Gastroesophageal sphincter (tissue), 3 donors: ENCODE measurements around the gene TNS1.

ENCODE experiments used
- POLR2A ChIP-seq, 2 donors: fragments of 450-650 bp; IDR thresholded peaks; one replicate each; pipeline ENCODE4 v1.6.1; 2017; ENCODE audit warnings: antibody characterized with exemption in 2 of 2, mild to moderate bottlenecking in 2 of 2, moderate library complexity in 1 of 2
- POLR2AphosphoS5 ChIP-seq: sonication (generic); formaldehyde crosslinking; IDR thresholded peaks from one replicate; pipeline ENCODE4 v1.6.1; 2017; ENCODE audit warnings: antibody characterized with exemption
- TF ChIP-seq, protein P1 (sequence below), 4 experiments: fragments of 200-600 bp in 2 of 4; fragments of 450-650 bp in 2 of 4; sonication (generic) in 1 of 4; IDR thresholded peaks; one replicate each; pipeline ENCODE4 v1.5.1; 2017 to 2019; ENCODE audit warnings: antibody characterized with exemption in 4 of 4, mild to moderate bottlenecking in 2 of 4, moderate library complexity in 2 of 4

DNA sequence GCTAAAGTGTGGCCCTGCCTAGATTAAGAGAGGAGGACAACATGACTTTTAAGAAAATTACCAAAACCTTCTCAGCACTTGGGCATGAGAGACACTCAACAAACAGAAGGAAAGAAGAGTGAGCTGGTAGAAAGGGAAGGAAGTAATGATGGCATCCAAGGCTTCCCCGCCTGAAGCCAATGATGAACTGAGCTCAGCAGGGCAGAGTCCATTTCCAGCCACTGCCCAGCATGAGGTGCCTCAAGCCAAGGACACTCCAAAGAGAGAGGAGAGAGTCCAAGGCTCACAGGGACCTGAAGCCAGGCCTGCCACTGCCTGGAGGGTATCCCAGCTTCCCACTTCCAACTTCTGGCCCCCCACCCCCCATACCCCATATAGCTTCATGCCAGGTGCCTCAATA is 9.5 kb upstream of the TNS1 start:
- TF ChIP-seq, protein P1, sequence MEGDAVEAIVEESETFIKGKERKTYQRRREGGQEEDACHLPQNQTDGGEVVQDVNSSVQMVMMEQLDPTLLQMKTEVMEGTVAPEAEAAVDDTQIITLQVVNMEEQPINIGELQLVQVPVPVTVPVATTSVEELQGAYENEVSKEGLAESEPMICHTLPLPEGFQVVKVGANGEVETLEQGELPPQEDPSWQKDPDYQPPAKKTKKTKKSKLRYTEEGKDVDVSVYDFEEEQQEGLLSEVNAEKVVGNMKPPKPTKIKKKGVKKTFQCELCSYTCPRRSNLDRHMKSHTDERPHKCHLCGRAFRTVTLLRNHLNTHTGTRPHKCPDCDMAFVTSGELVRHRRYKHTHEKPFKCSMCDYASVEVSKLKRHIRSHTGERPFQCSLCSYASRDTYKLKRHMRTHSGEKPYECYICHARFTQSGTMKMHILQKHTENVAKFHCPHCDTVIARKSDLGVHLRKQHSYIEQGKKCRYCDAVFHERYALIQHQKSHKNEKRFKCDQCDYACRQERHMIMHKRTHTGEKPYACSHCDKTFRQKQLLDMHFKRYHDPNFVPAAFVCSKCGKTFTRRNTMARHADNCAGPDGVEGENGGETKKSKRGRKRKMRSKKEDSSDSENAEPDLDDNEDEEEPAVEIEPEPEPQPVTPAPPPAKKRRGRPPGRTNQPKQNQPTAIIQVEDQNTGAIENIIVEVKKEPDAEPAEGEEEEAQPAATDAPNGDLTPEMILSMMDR (IDR thresholded peaks at IDR 0.05) = no peak
- TF ChIP-seq POLR2A (IDR thresholded peaks at IDR 0.05) = no peak
- TF ChIP-seq POLR2AphosphoS5 = no peak
